AG04449 (cell line): ENCODE results near the gene EWSR1.

ENCODE experiments used
- CTCF ChIA-PET: fragments of 350-600 bp; formaldehyde crosslinking; extraction: SDS; loops from one replicate; lab custom pipeline; 2021; ENCODE audit warnings: antibody characterized with exemption; lab: Yijun Ruan, JAX
- POLR2A ChIA-PET: fragments of 400-600, 350-600 bp; formaldehyde crosslinking; extraction: SDS; loops from one replicate; lab custom pipeline; 2020; ENCODE audit warnings: antibody characterized with exemption, inconsistent platforms; lab: Yijun Ruan, JAX
- DNase-seq: peaks from one replicate; pipeline ENCODE4 v3.0.0-alpha.2; 2010; ENCODE audit warnings: low read depth, low spot score
- H3K4me3 ChIP-seq: 2 replicates; pipeline ENCODE4 v1.5.1; 2011; ENCODE audit warnings: low read depth, mild to moderate bottlenecking, control low read depth, low read length
- CTCF ChIP-seq: IDR thresholded peaks from one replicate; pipeline ENCODE4 v1.5.1; 2011; ENCODE audit warnings: mild to moderate bottlenecking, moderate library complexity, low read length, control low read depth, inconsistent platforms; ENCODE audit not compliant: insufficient read depth; ENCODE audit errors: missing control alignments

Gene EWSR1

DNA sequence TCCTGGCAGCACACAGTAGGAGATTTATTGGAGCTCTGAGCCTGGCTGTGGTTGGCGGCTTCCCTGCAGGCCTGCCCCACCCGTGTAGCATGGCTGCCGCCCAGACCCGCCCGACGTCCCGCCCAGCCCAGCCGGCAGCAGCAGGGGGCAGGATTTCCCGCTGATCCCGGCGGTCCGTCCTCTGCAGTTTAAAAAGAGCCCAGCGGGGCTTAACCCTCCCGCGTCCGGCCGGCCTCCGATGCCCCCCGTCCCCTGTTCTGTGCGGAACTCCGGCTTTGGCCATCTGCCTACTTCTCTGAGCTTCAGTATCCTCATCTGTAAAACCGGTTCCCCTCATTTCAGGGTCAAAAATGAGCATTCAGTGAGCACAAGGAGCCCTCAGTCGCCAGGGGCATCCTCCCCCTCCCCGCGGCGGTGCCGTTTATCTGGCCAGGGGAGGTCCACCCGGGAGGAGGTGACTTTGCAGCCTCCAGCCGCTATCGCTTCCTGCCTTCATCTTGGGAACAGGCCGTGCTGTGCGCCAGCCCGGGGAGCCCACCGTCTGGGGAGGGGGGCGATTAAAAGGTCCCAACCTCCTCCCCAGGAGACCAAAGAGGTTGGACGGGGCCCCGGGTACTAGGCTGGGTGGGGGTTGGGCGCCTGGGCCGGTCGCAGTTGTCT, 38.2 kb downstream of the EWSR1 start, which contains the start of gene GAS2L1:
Gene GAS2L1 (plus strand): TSS at position 476 of the 660 bp plus-strand sequence. CDS start 1,456 bp downstream, outside the sequence.
- ChIA-PET POLR2A (interaction anchor here (0.6 to 1.5 kb wide), 4 partner anchors 14 to 286 kb away, joined by 3 to 4 read pairs (median 4); partner anchors contain the start of gene THOC5), CTCF (interaction anchor here (0.7 to 4.3 kb wide), 23 partner anchors 9 to 781 kb away, joined by 3 to 48 read pairs (median 4); partner anchors contain the start of gene AP1B1)
- TF ChIP-seq CTCF = peak; percentile 89
- H3K4me3 ChIP-seq = peak within 1 kb of the TSS; percentile 62
- no peak for DNase-seq

DNA sequence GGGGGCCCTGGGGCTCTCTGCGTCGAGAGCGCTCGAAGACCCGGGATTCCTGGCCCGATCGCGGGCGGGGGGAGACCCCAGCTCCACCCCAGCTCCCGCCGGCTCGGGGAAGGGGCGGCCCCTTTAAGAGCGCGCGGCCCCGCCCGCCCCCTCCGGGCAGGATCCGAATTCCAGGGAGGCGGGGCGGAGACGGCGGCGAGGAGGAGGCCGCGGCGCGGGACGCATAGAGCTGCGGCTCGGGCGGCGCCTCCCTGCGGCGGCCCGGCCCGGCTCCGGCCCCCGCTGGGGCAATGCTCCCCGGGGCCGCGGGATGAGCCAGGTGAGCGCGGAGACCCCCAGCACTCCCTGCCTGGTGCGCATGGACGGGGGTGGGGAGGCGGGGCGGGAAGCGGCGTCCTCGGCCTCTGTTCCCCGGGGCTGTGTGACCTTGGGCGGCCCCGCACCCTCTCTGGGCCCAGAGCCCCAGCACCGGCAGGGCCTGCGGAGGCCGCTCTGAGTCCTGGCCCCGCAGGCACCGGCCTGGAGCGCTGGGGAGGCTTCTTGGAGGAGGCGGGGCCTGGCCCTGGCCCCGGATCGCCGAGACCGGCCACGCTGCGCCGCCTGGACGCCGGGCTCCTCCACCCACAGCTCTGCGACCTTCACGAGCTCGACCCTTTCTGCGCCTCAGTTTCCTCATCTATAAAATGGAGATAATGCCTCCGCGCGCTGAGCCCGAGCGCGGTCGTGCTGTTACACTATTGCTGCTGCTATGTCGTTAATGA, 38.9 kb downstream of the EWSR1 start:
- ChIA-PET POLR2A (interaction anchor here (1.4 to 1.5 kb wide), 2 partner anchors 13 to 247 kb away, joined by 4 read pairs; partner anchors contain the start of gene THOC5), CTCF (interaction anchor here (0.7 to 4.3 kb wide), 19 partner anchors 10 to 780 kb away, joined by 3 to 48 read pairs (median 6); partner anchors contain the start of gene AP1B1)
- TF ChIP-seq CTCF = no peak
- no peak for DNase-seq
- peak overlapping the region; percentile 62 for H3K4me3 ChIP-seq

DNA sequence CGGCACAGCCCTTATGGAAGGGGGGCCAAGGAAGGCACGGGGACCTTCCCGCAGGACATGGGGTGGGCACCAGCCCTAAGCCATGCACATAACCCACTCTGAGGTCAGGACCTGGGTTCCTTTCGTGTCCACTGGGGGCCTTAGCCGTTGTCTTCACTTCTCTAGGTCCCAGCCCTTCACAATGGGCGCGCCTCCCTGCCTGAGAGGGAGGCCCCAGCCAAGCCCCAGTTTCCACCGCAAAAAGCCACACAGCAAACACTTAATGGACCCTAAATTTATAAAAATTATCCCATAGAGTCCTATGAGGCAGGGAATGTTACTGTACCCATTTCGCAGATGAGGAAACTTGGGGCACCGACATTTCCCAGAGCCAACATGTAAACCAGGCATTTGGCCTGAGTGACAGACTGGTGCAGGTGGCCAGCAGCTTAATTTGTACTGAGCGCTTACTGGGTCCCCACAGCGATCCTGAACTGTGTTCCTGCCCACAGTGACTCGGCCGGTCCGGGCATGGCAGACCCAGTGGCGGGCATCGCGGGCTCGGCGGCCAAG, 39.6 kb downstream of the EWSR1 start:
- peak overlapping the region; percentile 62 for H3K4me3 ChIP-seq
- TF ChIP-seq CTCF = no peak
- ChIA-PET POLR2A (interaction anchor here (1.4 to 1.5 kb wide), 2 partner anchors 13 to 246 kb away, joined by 4 read pairs; partner anchors contain the start of gene THOC5), CTCF (interaction anchor here (1.5 to 4.3 kb wide), 5 partner anchors 21 to 222 kb away, joined by 3 to 48 read pairs (median 7); no protein-coding TSS in a partner anchor)
- no peak for DNase-seq

DNA sequence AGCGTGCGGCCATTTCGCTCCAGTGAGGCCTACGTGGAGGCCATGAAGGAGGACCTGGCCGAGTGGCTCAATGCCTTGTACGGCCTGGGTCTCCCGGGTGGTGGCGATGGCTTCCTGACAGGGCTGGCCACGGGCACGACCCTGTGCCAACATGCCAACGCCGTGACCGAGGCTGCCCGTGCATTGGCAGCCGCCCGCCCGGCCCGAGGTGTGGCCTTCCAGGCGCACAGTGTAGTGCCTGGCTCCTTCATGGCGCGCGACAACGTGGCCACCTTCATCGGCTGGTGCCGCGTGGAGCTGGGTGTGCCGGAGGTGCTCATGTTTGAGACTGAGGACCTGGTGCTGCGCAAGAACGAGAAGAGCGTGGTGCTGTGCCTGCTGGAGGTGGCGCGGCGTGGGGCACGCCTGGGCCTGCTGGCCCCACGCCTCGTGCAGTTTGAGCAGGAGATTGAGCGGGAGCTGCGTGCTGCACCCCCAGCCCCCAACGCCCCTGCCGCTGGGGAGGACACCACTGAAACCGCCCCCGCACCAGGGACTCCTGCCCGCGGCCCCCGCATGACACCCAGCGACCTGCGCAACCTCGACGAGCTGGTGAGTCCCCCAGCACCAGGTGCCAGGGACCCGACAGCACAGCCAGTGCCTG, 40.2 kb downstream of the EWSR1 start:
- ChIA-PET CTCF (interaction anchor here (0.7 to 4.3 kb wide), 4 partner anchors 11 to 50 kb away, joined by 3 to 48 read pairs (median 3); no protein-coding TSS in a partner anchor), POLR2A (no interaction called here)
- peak overlapping the region; percentile 12 for H3K4me3 ChIP-seq
- DNase-seq = no peak
- no peak for TF ChIP-seq CTCF

DNA sequence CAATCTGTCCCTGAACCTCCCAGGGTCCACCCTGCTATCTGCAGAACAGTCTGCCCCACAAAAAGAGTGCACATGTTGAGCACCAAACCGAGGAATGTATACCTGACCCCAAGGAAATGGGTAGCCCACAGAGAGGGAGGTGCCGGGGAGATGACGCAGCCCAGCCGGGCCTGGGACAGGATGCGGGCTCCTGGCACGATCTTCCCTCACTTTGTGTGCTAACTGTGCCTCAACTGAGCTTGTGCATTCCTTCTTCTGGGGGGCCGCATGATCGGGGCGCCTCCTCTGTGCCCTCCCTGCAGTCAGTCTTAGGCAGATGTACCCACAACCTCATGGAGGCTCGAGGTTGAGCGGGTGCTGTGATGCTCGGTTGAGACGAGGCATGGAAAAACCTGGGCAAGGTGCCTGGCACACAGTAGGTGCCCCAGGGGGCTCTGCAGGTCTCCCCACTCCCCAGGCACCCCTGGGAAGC, 40.8 kb downstream of the EWSR1 start:
- ChIA-PET POLR2A (no interaction called here), CTCF (interaction anchor here (0.7 to 4.3 kb wide), 3 partner anchors 10 to 49 kb away, joined by 3 to 48 read pairs (median 3); no protein-coding TSS in a partner anchor)
- DNase-seq = no peak
- TF ChIP-seq CTCF = no peak
- H3K4me3 ChIP-seq = peak overlapping the region; percentile 27
